DND-41 (cell line): ENCODE data around the gene CYSLTR2.

Source experiments
- EZH2 ChIP-seq: IDR thresholded peaks from 3 replicates; pipeline ENCODE4 v1.6.1; 2012; ENCODE audit warnings: borderline replicate concordance, low read depth, mild to moderate bottlenecking, moderate library complexity, low read length, inconsistent platforms; ENCODE audit not compliant: severe bottlenecking
- TF ChIP-seq, protein P1 (sequence below): IDR thresholded peaks from 2 replicates; pipeline ENCODE4 v1.5.1; 2012; ENCODE audit warnings: borderline replicate concordance, low read length, moderate library complexity, mild to moderate bottlenecking; ENCODE audit not compliant: poor library complexity, severe bottlenecking; ENCODE audit errors: extremely low read depth

DNA sequence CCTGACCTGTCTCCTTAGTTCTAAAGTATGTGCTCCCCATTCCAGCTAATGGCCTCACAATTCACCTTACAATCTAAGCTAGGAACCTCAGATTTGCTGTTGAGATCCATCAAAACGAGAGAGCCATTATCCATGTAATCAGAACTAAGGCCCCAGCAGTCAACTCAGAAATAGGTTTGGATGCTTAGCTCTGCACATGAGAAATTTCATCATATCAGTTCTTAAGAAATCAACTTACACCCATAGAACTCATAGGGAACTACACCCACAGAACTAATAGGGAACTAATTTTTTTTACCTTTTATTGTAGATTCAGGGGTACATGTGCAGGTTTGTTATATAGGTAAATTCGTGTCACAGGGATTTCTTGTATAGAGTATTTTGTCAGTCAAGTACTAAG lies 28.7 kb downstream of the CYSLTR2 start:
- TF ChIP-seq, protein P1, sequence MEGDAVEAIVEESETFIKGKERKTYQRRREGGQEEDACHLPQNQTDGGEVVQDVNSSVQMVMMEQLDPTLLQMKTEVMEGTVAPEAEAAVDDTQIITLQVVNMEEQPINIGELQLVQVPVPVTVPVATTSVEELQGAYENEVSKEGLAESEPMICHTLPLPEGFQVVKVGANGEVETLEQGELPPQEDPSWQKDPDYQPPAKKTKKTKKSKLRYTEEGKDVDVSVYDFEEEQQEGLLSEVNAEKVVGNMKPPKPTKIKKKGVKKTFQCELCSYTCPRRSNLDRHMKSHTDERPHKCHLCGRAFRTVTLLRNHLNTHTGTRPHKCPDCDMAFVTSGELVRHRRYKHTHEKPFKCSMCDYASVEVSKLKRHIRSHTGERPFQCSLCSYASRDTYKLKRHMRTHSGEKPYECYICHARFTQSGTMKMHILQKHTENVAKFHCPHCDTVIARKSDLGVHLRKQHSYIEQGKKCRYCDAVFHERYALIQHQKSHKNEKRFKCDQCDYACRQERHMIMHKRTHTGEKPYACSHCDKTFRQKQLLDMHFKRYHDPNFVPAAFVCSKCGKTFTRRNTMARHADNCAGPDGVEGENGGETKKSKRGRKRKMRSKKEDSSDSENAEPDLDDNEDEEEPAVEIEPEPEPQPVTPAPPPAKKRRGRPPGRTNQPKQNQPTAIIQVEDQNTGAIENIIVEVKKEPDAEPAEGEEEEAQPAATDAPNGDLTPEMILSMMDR = no peak
- TF ChIP-seq EZH2 = no peak
